VCaP (cell line): Measurements from ENCODE around the gene TTLL1.

Source experiments
- H3K27ac ChIP-seq: fragments of 450-650 bp; 2 replicates; pipeline ENCODE4 v1.5.1; 2017
- TF ChIP-seq, protein P1 (sequence below): fragments of 450-650 bp; conservative IDR thresholded peaks from 2 replicates; pipeline ENCODE4 v1.5.1; 2017; ENCODE audit warnings: mild to moderate bottlenecking, moderate library complexity

The TTLL1 gene

DNA sequence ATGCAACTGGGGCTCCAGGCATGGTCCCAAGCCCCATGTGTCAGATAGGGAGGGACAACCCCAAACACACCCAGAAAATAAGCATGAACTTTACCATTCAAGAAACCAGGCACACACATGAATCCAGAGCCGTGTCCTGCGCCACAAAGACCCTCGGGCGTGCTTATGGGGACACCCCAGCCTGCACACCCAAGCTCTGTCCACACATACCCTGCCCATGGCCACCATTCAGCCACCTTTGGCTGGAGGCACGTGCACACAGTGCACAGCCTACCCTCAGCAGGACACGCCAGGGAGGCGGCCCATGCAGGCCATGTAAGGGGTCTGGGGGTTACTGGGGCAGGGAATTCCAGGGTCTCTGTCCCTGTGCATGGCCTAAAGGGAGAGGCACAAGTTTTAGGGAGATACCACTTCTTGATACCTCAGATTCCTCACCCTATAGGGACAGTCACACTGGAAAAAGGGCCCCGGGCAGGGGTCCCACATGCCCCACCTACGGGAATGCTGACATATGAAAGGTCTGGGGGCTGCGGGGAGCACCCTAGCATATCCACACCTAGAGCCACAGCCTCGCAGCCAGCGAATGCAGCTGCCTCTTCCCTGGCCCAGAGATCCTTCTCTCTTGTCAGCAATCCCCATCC lies 94.8 kb downstream of the TTLL1 start:
- peak overlapping the region; percentile 97 for H3K27ac ChIP-seq
- TF ChIP-seq, protein P1, sequence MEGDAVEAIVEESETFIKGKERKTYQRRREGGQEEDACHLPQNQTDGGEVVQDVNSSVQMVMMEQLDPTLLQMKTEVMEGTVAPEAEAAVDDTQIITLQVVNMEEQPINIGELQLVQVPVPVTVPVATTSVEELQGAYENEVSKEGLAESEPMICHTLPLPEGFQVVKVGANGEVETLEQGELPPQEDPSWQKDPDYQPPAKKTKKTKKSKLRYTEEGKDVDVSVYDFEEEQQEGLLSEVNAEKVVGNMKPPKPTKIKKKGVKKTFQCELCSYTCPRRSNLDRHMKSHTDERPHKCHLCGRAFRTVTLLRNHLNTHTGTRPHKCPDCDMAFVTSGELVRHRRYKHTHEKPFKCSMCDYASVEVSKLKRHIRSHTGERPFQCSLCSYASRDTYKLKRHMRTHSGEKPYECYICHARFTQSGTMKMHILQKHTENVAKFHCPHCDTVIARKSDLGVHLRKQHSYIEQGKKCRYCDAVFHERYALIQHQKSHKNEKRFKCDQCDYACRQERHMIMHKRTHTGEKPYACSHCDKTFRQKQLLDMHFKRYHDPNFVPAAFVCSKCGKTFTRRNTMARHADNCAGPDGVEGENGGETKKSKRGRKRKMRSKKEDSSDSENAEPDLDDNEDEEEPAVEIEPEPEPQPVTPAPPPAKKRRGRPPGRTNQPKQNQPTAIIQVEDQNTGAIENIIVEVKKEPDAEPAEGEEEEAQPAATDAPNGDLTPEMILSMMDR: no peak

DNA sequence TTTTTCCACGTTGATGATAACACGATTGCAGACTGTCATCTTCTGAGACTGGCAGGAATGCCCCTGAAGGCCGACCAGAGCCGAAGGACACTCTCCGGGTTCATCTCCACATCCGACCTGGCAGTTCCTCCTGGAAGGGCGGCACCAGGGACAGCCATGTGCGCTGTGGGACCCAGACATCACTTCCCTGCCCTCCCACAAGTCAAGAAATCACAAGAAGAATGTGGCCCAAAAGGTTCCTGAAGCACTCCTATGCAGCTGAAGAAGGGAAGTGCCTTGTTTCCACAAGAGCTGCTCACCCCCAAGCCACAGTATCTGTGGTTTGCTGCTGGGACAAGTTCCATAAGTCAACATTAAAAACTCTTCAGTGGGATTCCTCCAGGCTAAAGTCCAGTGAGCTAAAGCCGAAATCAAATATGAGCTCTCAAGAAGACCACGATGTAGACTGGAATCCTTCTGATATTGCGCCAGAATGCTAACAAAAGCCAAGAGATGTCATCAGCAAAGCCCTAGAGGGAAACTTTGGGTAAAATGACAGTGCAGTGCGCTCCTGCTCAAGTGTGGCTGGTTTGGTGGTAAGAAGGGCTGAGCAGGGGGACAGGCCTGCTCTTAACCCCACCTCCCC lies 95.4 kb downstream of the TTLL1 start:
- TF ChIP-seq, protein P1: no peak

DNA sequence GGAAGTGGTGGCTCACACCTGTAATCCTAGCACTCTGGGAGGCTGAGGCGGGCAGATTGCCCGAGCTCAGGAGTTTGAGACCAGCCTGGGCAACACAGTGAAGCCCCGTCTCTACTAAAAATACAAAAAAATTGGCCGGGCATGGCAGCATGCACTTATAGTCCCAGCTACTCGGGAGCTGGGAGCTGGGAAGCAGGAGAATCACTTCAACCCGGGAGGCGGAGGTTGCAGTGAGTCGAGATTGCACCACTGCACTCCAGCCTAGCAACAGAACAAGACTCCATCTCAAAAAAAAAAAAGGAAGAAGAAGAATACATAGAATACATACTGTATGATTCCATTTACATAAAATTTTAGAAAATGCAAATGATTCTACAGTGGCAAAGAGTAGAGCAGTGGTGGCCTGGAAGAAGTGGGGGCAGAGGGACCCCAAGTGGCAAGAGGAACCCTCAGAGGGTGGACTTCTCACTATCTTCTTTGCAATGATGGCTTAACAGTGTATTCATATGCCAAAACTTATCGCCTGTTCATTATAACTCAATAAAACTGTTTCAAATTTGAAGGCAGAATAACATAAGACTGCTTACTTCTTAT lies 96.2 kb downstream of the TTLL1 start:
- peak overlapping the region; percentile 97 for H3K27ac ChIP-seq
- TF ChIP-seq, protein P1: no peak

More for the DNA sequence above, 95.4 kb downstream of the TTLL1 start:
- H3K27ac ChIP-seq: peak overlapping the region; percentile 97

DNA sequence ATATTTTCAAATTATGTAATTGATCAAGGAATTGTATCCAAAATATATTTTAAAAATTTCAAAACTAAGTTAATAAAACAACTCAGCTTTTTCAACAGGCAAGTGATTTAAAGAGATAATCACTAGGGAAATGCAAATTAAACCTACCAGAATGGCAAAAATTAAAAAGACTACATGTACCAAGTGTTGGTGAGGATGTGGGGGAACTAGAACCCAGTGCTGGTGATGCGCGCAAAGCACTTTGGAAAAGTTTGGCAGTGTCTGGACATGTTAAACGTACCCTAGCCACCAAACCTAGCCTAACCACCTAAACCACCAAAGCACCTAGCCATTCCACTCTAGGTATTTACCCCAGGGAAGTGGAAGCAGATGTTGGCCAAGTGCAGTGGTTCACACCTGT lies 97.1 kb downstream of the TTLL1 start:
- TF ChIP-seq, protein P1: no peak
- peak overlapping the region; percentile 97; the same call in 1 of the 2 replicates for H3K27ac ChIP-seq

DNA sequence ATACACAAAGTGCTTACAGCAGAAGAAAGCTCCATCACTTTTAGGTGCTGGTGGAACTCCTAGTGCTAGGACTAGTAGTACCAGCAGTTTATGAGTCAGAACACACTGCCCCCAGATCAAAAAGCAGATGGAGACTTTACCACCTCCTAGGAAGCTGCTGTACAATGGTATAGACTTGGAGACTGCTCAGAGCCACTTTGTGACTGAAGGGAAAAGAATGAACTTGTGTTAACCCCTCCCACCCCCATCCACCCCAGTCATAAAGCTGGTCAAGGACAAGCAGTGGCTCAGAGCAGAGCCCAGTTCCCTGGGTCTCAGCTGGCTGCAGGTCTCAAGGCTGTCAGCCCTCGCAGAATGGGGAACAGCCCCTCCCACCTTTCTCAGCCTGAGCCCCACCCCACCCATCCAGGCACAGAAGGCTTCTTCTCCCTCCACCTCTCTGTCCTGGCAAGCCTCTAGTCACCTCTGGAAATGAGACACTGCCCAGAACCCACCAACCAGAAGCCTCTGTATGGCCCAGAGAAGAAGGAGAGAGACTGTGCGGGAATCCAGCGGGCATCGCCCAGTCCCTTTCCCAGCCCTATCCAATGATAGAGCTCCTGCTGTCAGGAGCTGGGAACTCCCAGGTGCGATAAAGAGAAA lies 98.1 kb downstream of the TTLL1 start:
- TF ChIP-seq, protein P1: no peak
- peak overlapping the region; percentile 23; the same call in 1 of the 2 replicates for H3K27ac ChIP-seq

DNA sequence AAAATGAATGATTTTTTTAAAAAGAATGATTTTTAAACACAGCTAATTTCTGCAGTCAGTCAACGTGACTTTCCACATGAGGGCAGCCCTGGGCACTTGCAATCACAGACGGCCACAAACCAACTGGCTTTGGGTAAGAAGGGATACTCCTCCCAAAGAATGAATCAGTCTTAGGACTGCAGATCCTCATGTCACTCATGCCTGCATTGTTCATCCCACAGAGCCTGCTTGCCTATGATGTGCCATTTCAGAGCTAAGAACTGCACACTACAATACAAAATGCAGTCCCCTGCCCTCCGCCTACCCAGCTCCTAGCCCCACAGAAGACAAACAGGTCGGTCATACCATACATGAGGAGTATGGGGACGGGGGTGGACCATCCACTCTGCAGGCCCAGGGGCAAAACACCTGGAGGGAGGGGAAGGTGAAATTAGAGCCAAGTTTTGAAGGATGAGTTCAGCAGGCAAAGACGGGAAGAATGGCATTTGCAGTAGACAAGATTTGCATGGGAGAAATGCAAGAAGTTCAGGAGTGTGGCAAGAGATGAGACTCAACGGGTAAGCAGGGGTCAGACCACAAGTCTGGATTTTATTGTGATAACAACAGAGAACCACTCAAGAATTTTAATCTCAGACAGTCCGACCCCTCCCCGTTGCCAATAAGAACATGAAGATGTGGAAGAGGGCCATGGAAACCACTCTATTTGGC lies 98.9 kb downstream of the TTLL1 start:
- TF ChIP-seq, protein P1: peak; percentile 55

More for the DNA sequence above, 98.9 kb downstream of the TTLL1 start:
- H3K27ac ChIP-seq: no peak overlapping the region; the same call in 1 of the 2 replicates
